T-cell (primary cell): ENCODE results near the gene R3HDM2. TPM values are rescaled to one million over a fixed set of nuclear protein-coding genes. Genes with fewer than 3 reads are reported as not detected.

Source experiments
- ATAC-seq, 4 experiments: fragments of 200-7000 bp in 3 of 4; fragments of 150-1000 bp in 1 of 4; cut with Tn5 transposase; replicated peaks in 1 of 4; 1 replicate in 3 of 4; 2 replicates in 1 of 4; pipeline ENCODE4 v1.10.0; 2021; ENCODE audit warnings: moderate library complexity in 3 of 4, mild to moderate bottlenecking in 2 of 4, moderate number of reproducible peaks in 1 of 4
- CTCF ChIA-PET, 2 donors: fragments of 300-600 bp; sonication (Branson Sonifier 250); formaldehyde crosslinking; loops; one replicate each; lab custom pipeline; 2022; ENCODE audit warnings: antibody characterized with exemption in 2 of 2; lab: Charles Lee
- POLR2A ChIA-PET, 2 donors: fragments of 300-600 bp; sonication (Branson Sonifier 250); formaldehyde crosslinking; loops; one replicate each; lab custom pipeline; 2022; ENCODE audit warnings: antibody characterized with exemption in 2 of 2; lab: Charles Lee
- DNase-seq, 35 experiments: peaks; one replicate each; pipeline versions ENCODE4 v3.0.0 to v3.0.0-alpha.2; 2013 to 2023
- H3K27ac ChIP-seq: one replicate; pipeline ENCODE4 v1.5.1; 2013; ENCODE audit warnings: low read length
- H3K27me3 ChIP-seq, 2 experiments: replicated peaks in 1 of 2; 1 replicate in 1 of 2; 2 replicates in 1 of 2; pipeline versions ENCODE4 v1.6.1 to v1.7.0; 2013; ENCODE audit warnings: low read length in 1 of 2, mixed read lengths in 1 of 2; ENCODE audit not compliant: control insufficient read depth in 2 of 2, insufficient read depth in 2 of 2; ENCODE audit errors: extremely low read depth in 1 of 2
- H3K36me3 ChIP-seq, 2 donors: 1 replicate in 1 of 2; 2 replicates in 1 of 2; pipeline versions ENCODE4 v1.6.1 to v1.7.0; 2013; ENCODE audit warnings: low read length in 1 of 2; ENCODE audit not compliant: control insufficient read depth in 2 of 2, insufficient read depth in 1 of 2; ENCODE audit errors: extremely low read depth in 1 of 2
- H3K4me1 ChIP-seq, 2 experiments: 1 replicate in 1 of 2; 2 replicates in 1 of 2; pipeline versions ENCODE4 v1.6.1 to v1.7.0; 2013; ENCODE audit warnings: low read length in 2 of 2, mixed read lengths in 1 of 2; ENCODE audit not compliant: insufficient read depth in 2 of 2, control insufficient read depth in 1 of 2; ENCODE audit errors: extremely low read depth in 1 of 2
- H3K4me3 ChIP-seq, 2 donors: 1 replicate in 1 of 2; 2 replicates in 1 of 2; pipeline versions ENCODE4 v1.5.1 to v1.7.0; 2013; ENCODE audit warnings: mild to moderate bottlenecking in 2 of 2, low read length in 1 of 2, moderate library complexity in 1 of 2; ENCODE audit not compliant: control insufficient read depth in 1 of 2; ENCODE audit errors: extremely low read depth in 1 of 2
- H3K9me3 ChIP-seq: 2 replicates; pipeline ENCODE4 v1.7.0; 2013
- H3K27ac Mint-ChIP-seq, 2 donors: one replicate each; pipeline ENCODE4 v1.8.0; 2020 to 2021; ENCODE audit warnings: mild to moderate bottlenecking in 2 of 2, mixed read lengths in 2 of 2
- H3K27me3 Mint-ChIP-seq, 2 donors: one replicate each; pipeline ENCODE4 v1.8.0; 2021 to 2022; ENCODE audit warnings: mixed read lengths in 2 of 2
- H3K36me3 Mint-ChIP-seq: one replicate; pipeline ENCODE4 v1.8.0; 2021; ENCODE audit warnings: mixed read lengths
- H3K4me1 Mint-ChIP-seq, 3 donors: one replicate each; pipeline ENCODE4 v1.8.0; 2020 to 2022; ENCODE audit warnings: mixed read lengths in 3 of 3, mild to moderate bottlenecking in 1 of 3
- H3K4me3 Mint-ChIP-seq, 3 donors: one replicate each; pipeline ENCODE4 v1.8.0; 2020 to 2022; ENCODE audit warnings: mild to moderate bottlenecking in 3 of 3, mixed read lengths in 3 of 3, moderate library complexity in 3 of 3
- H3K9me3 Mint-ChIP-seq, 3 donors: one replicate each; pipeline ENCODE4 v1.8.0; 2020 to 2022; ENCODE audit warnings: mixed read lengths in 3 of 3
- WGBS: methylation state at CpG from one replicate; pipeline ENCODE4 v1.1.5; 2013; ENCODE audit warnings: missing lambda C conversion rate; ENCODE audit not compliant: insufficient coverage; 5-methylcytosine and 5-hydroxymethylcytosine counted together
- total RNA-seq, 35 experiments: library from RNA in 6 of 35; stranded (reverse) in 6 of 35; fragments of 120-200 nt in 1 of 35; gene quantifications; one replicate each; pipeline versions ENCODE4 v1.2.1 to v1.2.4 and lab custom pipeline; 2013 to 2026

The R3HDM2 gene
- total RNA-seq, 5 donors from 2014 or later (not counting 1 experiment from before 2014, with no cell fraction given) = 88.3 to 122 (median 94.7) TPM

DNA sequence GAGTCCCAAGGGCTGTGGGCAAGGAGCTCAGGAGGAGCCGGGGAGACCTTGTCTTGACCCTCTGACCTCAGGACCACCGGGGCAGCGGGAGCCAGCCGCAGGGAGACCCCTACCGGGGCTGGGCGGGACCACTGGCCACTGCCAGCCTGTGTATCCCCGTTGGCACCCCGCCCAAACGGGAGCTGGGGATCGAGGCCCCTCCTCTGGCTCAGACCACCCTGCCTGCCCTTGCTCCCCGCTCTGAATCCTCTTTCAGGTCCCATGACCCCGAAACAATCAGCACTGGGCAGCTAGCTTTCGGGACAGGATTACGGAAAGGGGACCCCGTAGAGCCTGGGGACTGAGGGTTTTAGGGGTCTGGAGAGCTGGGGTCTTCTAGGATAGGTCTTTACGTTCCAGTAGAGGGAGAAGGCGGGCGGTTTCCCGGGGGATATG, 30.0 kb upstream of the R3HDM2 start:
- no peak overlapping the region for H3K27ac Mint-ChIP-seq
- WGBS = 6% methylated on average over 15 of the region's 19 CpGs
- Histone ChIP-seq H3K27ac (no peak overlapping the region), H3K9me3 (no peaks in the 10 kb centered on the region), H3K36me3 (no peaks in the 10 kb centered on the region), H3K4me3 (peak overlapping the region; percentile 51 to 62), H3K4me1 (peaks cover 16 to 54% of the 10 kb centered on the region in 2 experiments), H3K27me3 (peaks cover 0 to 33% of the 10 kb centered on the region in 2 experiments)
- POLR2A ChIA-PET = interaction anchor here in 1 of 2 donors (0.6 kb wide), 1 partner anchor 237 kb away, joined by 3 read pairs; no protein-coding TSS in a partner anchor
- no peak for ATAC-seq
- H3K27me3 Mint-ChIP-seq = peaks cover 0 to 18% of the 10 kb centered on the region in 2 donors
- peak in 1 of 35 experiments; percentile 20 for DNase-seq
- CTCF ChIA-PET = interaction anchor here (0.7 to 5.8 kb wide), 4 partner anchors 14 to 24 kb away, joined by 3 to 53 read pairs (median 3); no protein-coding TSS in a partner anchor
- H3K4me1 Mint-ChIP-seq = peaks cover 37 to 59% (median 52%) of the 10 kb centered on the region in 3 donors
- peak overlapping the region; percentile 81 to 88 (median 88) for H3K4me3 Mint-ChIP-seq
- H3K36me3 Mint-ChIP-seq = no peaks in the 10 kb centered on the region
- H3K9me3 Mint-ChIP-seq = no peaks in the 10 kb centered on the region

DNA sequence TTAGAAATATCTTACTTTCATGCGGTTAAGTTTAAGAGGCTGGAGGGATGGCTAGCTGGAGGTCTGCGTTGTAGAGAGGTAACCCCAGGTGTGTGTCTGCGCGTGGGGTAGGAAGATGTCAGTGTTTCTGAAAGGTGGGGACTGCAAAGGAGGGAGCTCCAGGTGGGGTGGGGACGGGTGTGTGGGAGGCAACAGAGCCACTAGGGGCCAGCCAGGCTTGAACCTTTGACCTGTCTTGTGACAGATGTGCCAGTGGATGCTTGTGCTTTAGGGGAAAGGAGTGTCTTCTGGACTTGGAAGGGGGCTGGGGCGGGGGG, 29.6 kb upstream of the R3HDM2 start:
- CTCF ChIA-PET = interaction anchor here (0.7 to 5.8 kb wide), 4 partner anchors 14 to 24 kb away, joined by 3 to 53 read pairs (median 3); no protein-coding TSS in a partner anchor
- Histone ChIP-seq H3K36me3 (no peaks in the 10 kb centered on the region), H3K4me3 (peak overlapping the region in 1 of 2 donors; percentile 53), H3K9me3 (no peaks in the 10 kb centered on the region), H3K27me3 (peaks cover 0 to 33% of the 10 kb centered on the region in 2 experiments), H3K27ac (no peak overlapping the region), H3K4me1 (peaks cover 16 to 58% of the 10 kb centered on the region in 2 experiments)
- peak in 2 of 35 experiments; percentile 32 to 44 for DNase-seq
- 1% methylated on average over 6 of the region's 6 CpGs for WGBS
- H3K36me3 Mint-ChIP-seq = no peaks in the 10 kb centered on the region
- H3K4me3 Mint-ChIP-seq = peak overlapping the region; percentile 72 to 81 (median 77)
- H3K9me3 Mint-ChIP-seq = no peaks in the 10 kb centered on the region
- peaks cover 38 to 59% (median 51%) of the 10 kb centered on the region in 3 donors for H3K4me1 Mint-ChIP-seq
- ATAC-seq = no peak
- peaks cover 0 to 18% of the 10 kb centered on the region in 2 donors for H3K27me3 Mint-ChIP-seq
- peak overlapping the region; percentile 4 to 9 for H3K27ac Mint-ChIP-seq
- POLR2A ChIA-PET = interaction anchor here in 1 of 2 donors (0.6 kb wide), 1 partner anchor 238 kb away, joined by 3 read pairs; no protein-coding TSS in a partner anchor

DNA sequence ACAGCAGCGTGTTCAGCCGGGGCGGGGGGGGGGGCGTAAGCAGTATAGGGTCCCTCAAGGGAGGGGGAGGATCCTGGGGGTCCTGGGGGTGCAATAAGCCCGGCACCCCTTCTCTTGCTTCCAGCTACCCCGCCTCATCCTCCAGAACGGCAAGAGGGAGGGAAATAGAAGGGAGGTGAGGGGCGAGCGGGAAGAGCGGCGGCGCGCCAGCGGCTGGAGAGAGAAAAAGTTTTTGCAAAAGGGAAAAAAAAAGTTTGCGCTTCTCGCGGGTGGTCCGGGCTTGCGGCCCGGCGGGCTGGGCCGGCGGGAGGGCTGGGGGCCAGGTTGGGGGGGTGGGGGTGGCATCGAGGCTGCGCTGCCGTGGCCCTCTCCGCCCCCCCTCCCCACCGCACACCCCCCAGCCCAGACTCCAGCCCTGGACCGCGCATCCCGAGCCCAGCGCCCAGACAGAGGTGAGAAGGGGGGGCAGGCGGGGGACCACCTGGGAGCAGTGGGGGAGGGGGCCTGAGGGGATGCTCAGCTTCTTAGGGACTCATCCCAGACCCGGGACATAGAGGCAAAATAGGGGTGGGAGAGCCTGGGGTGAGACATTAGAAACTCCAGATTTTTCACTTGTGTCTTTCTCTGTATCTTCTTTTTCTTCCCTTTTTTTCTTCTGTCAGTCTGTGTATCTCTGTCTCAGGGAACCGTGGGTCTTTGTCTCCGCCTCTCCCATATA, 29.1 kb upstream of the R3HDM2 start, which contains the start of gene GLI1:
TSS of gene GLI1 (plus strand) at position 36 of the 718 bp plus-strand sequence. CDS start 3,907 bp downstream, outside the sequence.
- WGBS = no CpG with 5 or more reads among the region's 36 CpGs
- POLR2A ChIA-PET = interaction anchor here in 1 of 2 donors (0.6 kb wide), 1 partner anchor 20 kb away, joined by 4 read pairs; no protein-coding TSS in a partner anchor
- peaks cover 0 to 18% of the 10 kb centered on the region in 2 donors for H3K27me3 Mint-ChIP-seq
- Histone ChIP-seq H3K9me3 (no peaks in the 10 kb centered on the region), H3K4me3 (peak within 1 kb of the TSS; percentile 92 to 93), H3K36me3 (no peaks in the 10 kb centered on the region), H3K27ac (peak within 1 kb of the TSS; percentile 73), H3K4me1 (peaks cover 16 to 58% of the 10 kb centered on the region in 2 experiments), H3K27me3 (peaks cover 0 to 36% of the 10 kb centered on the region in 2 experiments)
- peaks cover 38 to 59% (median 50%) of the 10 kb centered on the region in 3 donors for H3K4me1 Mint-ChIP-seq
- CTCF ChIA-PET = interaction anchor here (0.6 to 5.8 kb wide), 13 partner anchors 8 to 161 kb away, joined by 3 to 53 read pairs (median 6); partner anchors contain the start of gene ARHGAP9 (in 1 of the 2)
- H3K27ac Mint-ChIP-seq = peak within 1 kb of the TSS; percentile 95 to 97
- no peaks in the 10 kb centered on the region for H3K36me3 Mint-ChIP-seq
- H3K9me3 Mint-ChIP-seq = no peaks in the 10 kb centered on the region
- ATAC-seq (peak in 1 of 4 experiments; percentile 28), DNase-seq (no peak)
- H3K4me3 Mint-ChIP-seq = peak within 1 kb of the TSS; percentile 81 to 95 (median 94)

DNA sequence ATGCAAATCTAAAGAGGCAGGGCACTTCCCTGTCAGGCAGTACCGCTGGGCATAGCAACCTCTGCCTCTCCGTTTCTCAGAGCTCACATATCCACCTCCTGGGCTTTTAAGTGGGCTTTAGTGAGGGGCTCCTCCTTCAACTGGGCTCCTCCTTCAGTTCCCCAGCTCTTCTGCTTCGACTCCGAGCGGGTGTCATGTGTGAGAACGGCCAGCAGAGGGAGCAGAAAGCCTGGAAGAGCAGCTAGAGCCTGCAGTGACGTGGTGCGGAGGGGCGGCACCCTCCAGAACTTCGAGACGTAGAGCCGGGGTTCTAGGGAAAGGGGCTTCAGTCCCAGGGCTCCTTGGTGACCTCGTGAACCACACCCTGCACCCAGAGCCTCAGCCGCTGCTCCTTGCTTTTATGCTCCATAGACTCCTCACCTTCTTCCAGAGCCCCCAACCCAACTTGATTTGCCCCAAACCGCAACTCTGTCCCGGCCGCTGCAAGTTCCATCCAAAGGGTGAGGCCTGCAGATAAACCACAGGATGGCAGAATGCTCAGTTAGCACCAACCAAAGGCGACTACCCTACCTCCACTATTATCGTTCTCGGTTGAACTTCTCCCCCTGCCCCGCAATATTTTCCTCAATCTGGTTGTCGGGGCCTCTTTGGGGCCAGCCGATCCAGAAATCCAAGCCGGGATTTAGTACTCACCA, 28.4 kb upstream of the R3HDM2 start:
- peak overlapping the region; percentile 73 for H3K27ac ChIP-seq
- H3K27ac Mint-ChIP-seq = peak overlapping the region; percentile 95 to 97
- peak overlapping the region; percentile 92 to 93 for H3K4me3 ChIP-seq
- peak; percentile 75 to 78 (median 78) for ATAC-seq
- H3K27me3 ChIP-seq = peaks cover 0 to 39% of the 10 kb centered on the region in 2 experiments
- peak; percentile 86 to 97 (median 92) for DNase-seq
- WGBS = 1% methylated on average over 17 of the region's 24 CpGs
- peak overlapping the region; percentile 81 to 95 (median 94) for H3K4me3 Mint-ChIP-seq
- ChIA-PET POLR2A (interaction anchor here (0.6 to 1.1 kb wide), 5 partner anchors 19 to 54 kb away, joined by 3 to 5 read pairs (median 3); no protein-coding TSS in a partner anchor), CTCF (interaction anchor here (0.5 to 5.8 kb wide), 40 partner anchors 9 to 797 kb away, joined by 3 to 53 read pairs (median 4); partner anchors contain the start of genes ARHGAP9 (in 2 of the 2) and SHMT2 (in 1 of the 2))
- no peaks in the 10 kb centered on the region for H3K9me3 ChIP-seq
- H3K27me3 Mint-ChIP-seq = peaks cover 0 to 18% of the 10 kb centered on the region in 2 donors
- peaks cover 38 to 59% (median 46%) of the 10 kb centered on the region in 3 donors for H3K4me1 Mint-ChIP-seq
- peaks cover 16 to 58% of the 10 kb centered on the region in 2 experiments for H3K4me1 ChIP-seq
- no peaks in the 10 kb centered on the region for H3K9me3 Mint-ChIP-seq
- no peaks in the 10 kb centered on the region for H3K36me3 ChIP-seq
- no peaks in the 10 kb centered on the region for H3K36me3 Mint-ChIP-seq

DNA sequence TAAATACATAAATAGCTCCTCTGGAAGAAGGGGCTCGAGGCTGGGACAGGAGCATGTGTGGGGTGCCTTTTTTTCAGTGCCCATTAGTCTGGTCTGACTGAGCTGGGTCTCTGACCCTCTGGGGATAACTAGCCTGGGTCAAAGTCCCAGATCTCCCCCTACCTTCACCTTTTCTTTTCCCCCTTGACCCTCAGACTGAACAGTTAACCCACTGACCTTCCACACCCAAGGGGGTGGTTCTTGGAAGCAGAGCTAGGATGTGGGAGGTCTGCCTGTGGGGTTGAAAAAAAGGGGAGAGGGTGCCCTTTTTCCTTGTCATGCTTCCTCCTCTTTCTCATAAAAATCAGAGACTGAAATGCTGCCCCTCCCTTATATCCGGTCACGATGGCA, 27.8 kb upstream of the R3HDM2 start:
- Mint-ChIP-seq H3K27me3 (peaks cover 0 to 18% of the 10 kb centered on the region in 2 donors), H3K4me1 (peaks cover 38 to 59% (median 46%) of the 10 kb centered on the region in 3 donors), H3K27ac (peak overlapping the region; percentile 95 to 97), H3K4me3 (peak overlapping the region; percentile 81 to 95 (median 94)), H3K36me3 (no peaks in the 10 kb centered on the region), H3K9me3 (no peaks in the 10 kb centered on the region)
- peak overlapping the region; percentile 73 for H3K27ac ChIP-seq
- peaks cover 0 to 36% of the 10 kb centered on the region in 2 experiments for H3K27me3 ChIP-seq
- peak overlapping the region; percentile 92 to 93 for H3K4me3 ChIP-seq
- no CpG with 5 or more reads among the region's 3 CpGs for WGBS
- ChIA-PET CTCF (interaction anchor here (0.5 to 5.8 kb wide), 39 partner anchors 8 to 796 kb away, joined by 3 to 53 read pairs (median 4); partner anchors contain the start of genes ARHGAP9 (in 2 of the 2) and SHMT2 (in 1 of the 2)), POLR2A (interaction anchor here in 1 of 2 donors (0.7 to 1.1 kb wide), 4 partner anchors 20 to 54 kb away, joined by 3 to 5 read pairs (median 3); no protein-coding TSS in a partner anchor)
- no peaks in the 10 kb centered on the region for H3K36me3 ChIP-seq
- DNase-seq (no peak), ATAC-seq (no peak)
- H3K9me3 ChIP-seq = no peaks in the 10 kb centered on the region
- peaks cover 16 to 58% of the 10 kb centered on the region in 2 experiments for H3K4me1 ChIP-seq
